ENCODE data around the gene TBC1D17.

The TBC1D17 gene

GRCh38 chr19:49911381-49912145, 34.1 kb downstream of the TBC1D17 start:
- TF ChIP-seq CTCF (IDR thresholded peaks at IDR 0.05; ENCODE audit: low read depth, low read length) = no peak
- no peak for DNase-seq (ENCODE audit: extremely low read depth, low read depth)

GRCh38 chr19:49912965-49913685, 35.6 kb downstream of the TBC1D17 start:
- no peak for TF ChIP-seq CTCF (IDR thresholded peaks at IDR 0.05; ENCODE audit: low read depth, low read length)
- no peak for DNase-seq (ENCODE audit: extremely low read depth, low read depth)

- no peak for TF ChIP-seq CTCF (IDR thresholded peaks at IDR 0.05; ENCODE audit: low read depth, low read length)
- DNase-seq (ENCODE audit: extremely low read depth, low read depth) = no peak
Measured at GRCh38 chr19:49913720-49914119, 36.2 kb downstream of the TBC1D17 start.

- no peak for DNase-seq (ENCODE audit: extremely low read depth, low read depth)
- no peak for TF ChIP-seq CTCF (IDR thresholded peaks at IDR 0.05; ENCODE audit: low read depth, low read length)
Measured at GRCh38 chr19:49915271-49915670, 37.8 kb downstream of the TBC1D17 start.

GRCh38 chr19:49916839-49917733, 39.6 kb downstream of the TBC1D17 start:
- TF ChIP-seq CTCF (IDR thresholded peaks at IDR 0.05; ENCODE audit: low read depth, low read length) = no peak
- no peak for DNase-seq (ENCODE audit: extremely low read depth, low read depth)

GRCh38 chr19:49918089-49918488, 40.6 kb downstream of the TBC1D17 start:
- no peak for TF ChIP-seq CTCF (IDR thresholded peaks at IDR 0.05; ENCODE audit: low read depth, low read length)
- DNase-seq (ENCODE audit: extremely low read depth, low read depth) = no peak

Data from AG09319 (cell line).